ENCODE results near the gene KNOP1. TPM values are rescaled to one million over a fixed set of nuclear protein-coding genes. Genes with fewer than 3 reads are reported as not detected.

Gene KNOP1
- total and polyA plus RNA-seq, 2 of the 4 experiments (the other 2 are of a cell fraction), result 7.0 to 8.4 TPM

DNA sequence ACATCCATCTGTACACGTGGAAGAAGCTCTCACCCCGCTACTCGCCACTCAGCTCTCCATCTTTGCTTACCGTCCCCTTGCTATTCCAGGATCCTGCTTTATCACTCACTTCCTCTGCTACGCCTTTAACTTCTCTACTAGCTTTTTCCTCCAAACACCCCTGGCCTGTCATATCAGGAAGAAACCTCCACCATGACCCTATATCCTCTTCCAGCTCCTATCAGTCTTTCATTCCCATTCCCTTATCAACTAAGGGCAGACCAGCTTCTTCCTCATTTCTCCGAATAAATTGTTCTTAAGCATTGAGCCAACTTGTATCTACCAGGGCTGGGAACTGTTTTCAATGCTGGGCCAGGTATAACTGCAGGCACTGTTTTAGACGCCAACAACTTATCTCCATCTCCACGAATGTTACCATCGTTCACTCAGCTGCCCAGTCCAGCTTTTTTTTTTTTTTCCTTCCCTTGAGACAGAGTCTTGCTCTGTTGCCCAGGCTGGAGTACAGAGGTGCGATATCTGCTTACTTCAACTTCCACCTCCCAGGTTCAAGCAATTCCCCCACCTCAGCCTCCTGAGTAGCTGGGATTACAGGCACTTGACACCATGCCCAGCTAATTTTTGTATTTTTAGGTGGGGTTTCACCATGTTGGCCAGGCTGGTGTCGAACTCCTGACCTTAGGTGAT is 4.4 kb upstream of the KNOP1 start:
- no peak overlapping the region for H2BK20ac ChIP-seq (ENCODE audit: low read depth, low read length)
- 94% methylated on average over 6 of the region's 11 CpGs; no CpG with 5 or more reads in 1 of the 2 experiments for WGBS, 2 experiments (ENCODE audit: extremely low coverage in 2 of 2, insufficient read length in 1 of 2)
- H4K20me1 ChIP-seq (ENCODE audit: insufficient read depth, low read length), result no peaks in the 10 kb centered on the region; the same call in none of the 2 replicates
- ChIA-PET CTCF (interaction anchor here (0.6 to 1.1 kb wide), 2 partner anchors 111 to 130 kb away, joined by 4 to 7 read pairs; no protein-coding TSS in a partner anchor), POLR2A (ENCODE audit: unreplicated experiment) (interaction anchor here (0.6 kb wide), 2 partner anchors 14 to 27 kb away, joined by 3 read pairs; no protein-coding TSS in a partner anchor)
- no peak overlapping the region for H3K27ac ChIP-seq (ENCODE audit: insufficient read depth, low read length)
- no peak for ATAC-seq (ENCODE audit: low read depth)
- H3K4me3 ChIP-seq (ENCODE audit: insufficient read depth, low read depth, low read length), result no peak overlapping the region
- no peak overlapping the region for H3K18ac ChIP-seq (ENCODE audit: low read depth, low read length)
- no peak overlapping the region for H3K4me2 ChIP-seq (ENCODE audit: low read depth, low read length)
- H2BK5ac ChIP-seq (ENCODE audit: low read depth, low read length, poor library complexity, severe bottlenecking), result no peak overlapping the region
- H2BK15ac ChIP-seq (ENCODE audit: low read depth, low read length), result no peak overlapping the region
- dilution Hi-C loops (cut with HindIII; ENCODE audit: low sequenced_read_pairs, unreplicated experiment) (no loop called here), intact Hi-C loops (cut with micrococcal nuclease) (no loop called here), in situ Hi-C loops (cut with MboI; ENCODE audit: low sequenced_read_pairs) (loop anchor here (25.0 kb wide), 1 partner anchor 610 kb away; the partner anchor contains the start of gene ITPRIPL2)
- H3K56ac ChIP-seq (ENCODE audit: extremely low read depth, insufficient read depth, low read length), result no peak overlapping the region
- H3K9me3 ChIP-seq (ENCODE audit: control insufficient read depth, insufficient read depth, low read length), result no peaks in the 10 kb centered on the region
- no peak overlapping the region for H4K91ac ChIP-seq (ENCODE audit: insufficient read depth, low read depth, low read length)
- no peak overlapping the region for H3K14ac ChIP-seq (replicated peaks; ENCODE audit: low read depth, low read length)
- no peaks in the 10 kb centered on the region for H3K36me3 ChIP-seq (ENCODE audit: control insufficient read depth, insufficient read depth, low read length)
- no peak overlapping the region for H3K9ac ChIP-seq (ENCODE audit: low read depth, low read length)
- no peak overlapping the region for H2AFZ ChIP-seq (replicated peaks; ENCODE audit: low read length, poor library complexity)
- no peak overlapping the region for H2AK5ac ChIP-seq (ENCODE audit: low read depth, low read length)
- H4K5ac ChIP-seq (ENCODE audit: low read depth, low read length), result no peak overlapping the region
- no peak overlapping the region for H4K8ac ChIP-seq (ENCODE audit: low read depth in 2 of 2, low read length in 2 of 2)
- H3K79me1 ChIP-seq (ENCODE audit: low read depth in 1 of 2, low read length in 2 of 2), result peaks cover 9 to 18% of the 10 kb centered on the region in 2 experiments
- H3K23ac ChIP-seq (ENCODE audit: low read depth, low read length), result no peak overlapping the region
- BruUV-seq (replicated peaks), result no TSS peak
- H3K27me3 ChIP-seq (ENCODE audit: control insufficient read depth, insufficient read depth, low read length), result no peaks in the 10 kb centered on the region
- no peak for DNase-seq
- H3K4ac ChIP-seq (ENCODE audit: low read depth, low read length), result no peak overlapping the region
- no peaks in the 10 kb centered on the region for H3K9me1 ChIP-seq (ENCODE audit: insufficient read depth, low read length)
- no peak overlapping the region for H2BK120ac ChIP-seq (ENCODE audit: low read depth, low read length)
- H3K4me1 ChIP-seq (ENCODE audit: control insufficient read depth, insufficient read depth, low read length), result peaks cover 3% of the 10 kb centered on the region; the same call in 1 of the 2 replicates
- no peak overlapping the region for H2AK9ac ChIP-seq (replicated peaks; ENCODE audit: low read depth, low read length, poor library complexity)
- TF ChIP-seq, protein P1, sequence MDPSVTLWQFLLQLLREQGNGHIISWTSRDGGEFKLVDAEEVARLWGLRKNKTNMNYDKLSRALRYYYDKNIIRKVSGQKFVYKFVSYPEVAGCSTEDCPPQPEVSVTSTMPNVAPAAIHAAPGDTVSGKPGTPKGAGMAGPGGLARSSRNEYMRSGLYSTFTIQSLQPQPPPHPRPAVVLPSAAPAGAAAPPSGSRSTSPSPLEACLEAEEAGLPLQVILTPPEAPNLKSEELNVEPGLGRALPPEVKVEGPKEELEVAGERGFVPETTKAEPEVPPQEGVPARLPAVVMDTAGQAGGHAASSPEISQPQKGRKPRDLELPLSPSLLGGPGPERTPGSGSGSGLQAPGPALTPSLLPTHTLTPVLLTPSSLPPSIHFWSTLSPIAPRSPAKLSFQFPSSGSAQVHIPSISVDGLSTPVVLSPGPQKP (IDR thresholded peaks at IDR 0.05; ENCODE audit: borderline replicate concordance, low read depth, low read length), result no peak
- TF ChIP-seq POLR2A (IDR thresholded peaks at IDR 0.05; ENCODE audit: low read depth, low read length) (no peak), FOS (IDR thresholded peaks at IDR 0.05; ENCODE audit: low read depth, low read length) (no peak), MXI1 (IDR thresholded peaks at IDR 0.05; ENCODE audit: borderline replicate concordance, low read depth, low read length) (no peak), RFX5 (IDR thresholded peaks at IDR 0.05; ENCODE audit: low read depth, low read length) (no peak), BHLHE40 (IDR thresholded peaks at IDR 0.05; ENCODE audit: low read depth, low read length) (no peak), CHD1 (IDR thresholded peaks at IDR 0.05; ENCODE audit: low read depth, low read length) (no peak), MAZ (IDR thresholded peaks at IDR 0.05; ENCODE audit: borderline replicate concordance, low read depth, low read length) (no peak), RCOR1 (IDR thresholded peaks at IDR 0.05; ENCODE audit: insufficient replicate concordance, low read length) (no peak), RAD21 (IDR thresholded peaks at IDR 0.05; ENCODE audit: low read length) (no peak), SMC3 (IDR thresholded peaks at IDR 0.05; ENCODE audit: low read depth, low read length) (no peak), NFE2L2 (IDR thresholded peaks at IDR 0.05; ENCODE audit: low read depth, low read length) (no peak), CEBPB (IDR thresholded peaks at IDR 0.05; ENCODE audit: low read depth, low read length) (no peak)
- TF ChIP-seq, protein P2, sequence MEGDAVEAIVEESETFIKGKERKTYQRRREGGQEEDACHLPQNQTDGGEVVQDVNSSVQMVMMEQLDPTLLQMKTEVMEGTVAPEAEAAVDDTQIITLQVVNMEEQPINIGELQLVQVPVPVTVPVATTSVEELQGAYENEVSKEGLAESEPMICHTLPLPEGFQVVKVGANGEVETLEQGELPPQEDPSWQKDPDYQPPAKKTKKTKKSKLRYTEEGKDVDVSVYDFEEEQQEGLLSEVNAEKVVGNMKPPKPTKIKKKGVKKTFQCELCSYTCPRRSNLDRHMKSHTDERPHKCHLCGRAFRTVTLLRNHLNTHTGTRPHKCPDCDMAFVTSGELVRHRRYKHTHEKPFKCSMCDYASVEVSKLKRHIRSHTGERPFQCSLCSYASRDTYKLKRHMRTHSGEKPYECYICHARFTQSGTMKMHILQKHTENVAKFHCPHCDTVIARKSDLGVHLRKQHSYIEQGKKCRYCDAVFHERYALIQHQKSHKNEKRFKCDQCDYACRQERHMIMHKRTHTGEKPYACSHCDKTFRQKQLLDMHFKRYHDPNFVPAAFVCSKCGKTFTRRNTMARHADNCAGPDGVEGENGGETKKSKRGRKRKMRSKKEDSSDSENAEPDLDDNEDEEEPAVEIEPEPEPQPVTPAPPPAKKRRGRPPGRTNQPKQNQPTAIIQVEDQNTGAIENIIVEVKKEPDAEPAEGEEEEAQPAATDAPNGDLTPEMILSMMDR (conservative IDR thresholded peaks at IDR 0.05; ENCODE audit: low read depth, low read length), result no peak
- TF ChIP-seq, protein P3, sequence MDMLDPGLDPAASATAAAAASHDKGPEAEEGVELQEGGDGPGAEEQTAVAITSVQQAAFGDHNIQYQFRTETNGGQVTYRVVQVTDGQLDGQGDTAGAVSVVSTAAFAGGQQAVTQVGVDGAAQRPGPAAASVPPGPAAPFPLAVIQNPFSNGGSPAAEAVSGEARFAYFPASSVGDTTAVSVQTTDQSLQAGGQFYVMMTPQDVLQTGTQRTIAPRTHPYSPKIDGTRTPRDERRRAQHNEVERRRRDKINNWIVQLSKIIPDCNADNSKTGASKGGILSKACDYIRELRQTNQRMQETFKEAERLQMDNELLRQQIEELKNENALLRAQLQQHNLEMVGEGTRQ (IDR thresholded peaks at IDR 0.05; ENCODE audit: low read depth, low read length), result no peak
